ENCODE results near the gene FDXACB1. TPM values are rescaled to one million over a fixed set of nuclear protein-coding genes. Genes with fewer than 3 reads are reported as not detected.
A peak's percentile ranks its signal among the peaks of the same experiment; 100 is the strongest.

Gene FDXACB1
- total and polyA plus RNA-seq, 7 donors = 0.54 to 2.1 (median 1.2) TPM

- H3K27ac ChIP-seq = peak overlapping the region; percentile 96 to 100 (median 98)
- H3K9me3 ChIP-seq = no peaks in the 10 kb centered on the region
- peaks cover 0 to 39% (median 36%) of the 10 kb centered on the region in 4 donors for H3K4me1 ChIP-seq
- WGBS, 2 donors = 61 to 71% methylated on average over 9 of the region's 9 CpGs
- peak in 3 of 4 donors; percentile 24 to 61 (median 52) for TF ChIP-seq POLR2AphosphoS5 (IDR thresholded peaks at IDR 0.05)
- peak in 1 of 4 donors; percentile 11 for TF ChIP-seq EP300 (IDR thresholded peaks at IDR 0.05)
- peak in 1 of 2 donors; percentile 22 for TF ChIP-seq POLR2A (IDR thresholded peaks at IDR 0.05)
- TF ChIP-seq CTCF (IDR thresholded peaks at IDR 0.05) = no peak
- intact Hi-C loops (cut with DNase I) = no loop called here
- H3K36me3 ChIP-seq = peaks cover 0 to 13% (median 9%) of the 10 kb centered on the region in 4 donors
- peak overlapping the region; percentile 52 to 78 (median 73) for H3K4me3 ChIP-seq
- no peaks in the 10 kb centered on the region for H3K27me3 ChIP-seq
- DNase-seq = no peak
Observed at GRCh38 chr11:111910676-111911562, 32.0 kb upstream of the FDXACB1 start.

GRCh38 chr11:111909378-111909777 is 30.4 kb upstream of the FDXACB1 start:
- H3K27me3 ChIP-seq = no peaks in the 10 kb centered on the region
- H3K9me3 ChIP-seq = no peaks in the 10 kb centered on the region
- peak in 3 of 4 donors; percentile 28 to 94 (median 58) for TF ChIP-seq EP300 (IDR thresholded peaks at IDR 0.05)
- no peak for TF ChIP-seq POLR2A (IDR thresholded peaks at IDR 0.05)
- TF ChIP-seq CTCF (IDR thresholded peaks at IDR 0.05) = no peak
- peak in 2 of 4 donors; percentile 23 to 31 for TF ChIP-seq POLR2AphosphoS5 (IDR thresholded peaks at IDR 0.05)
- intact Hi-C loops (cut with DNase I) = no loop called here
- DNase-seq = no peak
- peak overlapping the region; percentile 52 to 78 (median 73) for H3K4me3 ChIP-seq
- WGBS, 2 donors = 80 to 86% methylated on average over 5 of the region's 5 CpGs
- H3K36me3 ChIP-seq = peaks cover 0 to 13% (median 9%) of the 10 kb centered on the region in 4 donors
- H3K27ac ChIP-seq = peak overlapping the region; percentile 96 to 100 (median 98)
- H3K4me1 ChIP-seq = peaks cover 0 to 34% (median 30%) of the 10 kb centered on the region in 4 donors

- peak overlapping the region in 3 of 4 donors; percentile 69 to 78 (median 77) for H3K4me3 ChIP-seq
- intact Hi-C loops (cut with DNase I) = no loop called here
- H3K27ac ChIP-seq = peak overlapping the region; percentile 96 to 100 (median 98)
- 80% methylated on average over 5 of the region's 5 CpGs for WGBS, 2 donors
- no peaks in the 10 kb centered on the region for H3K27me3 ChIP-seq
- peaks cover 0 to 27% (median 24%) of the 10 kb centered on the region in 4 donors for H3K4me1 ChIP-seq
- H3K36me3 ChIP-seq = peaks cover 0 to 13% (median 9%) of the 10 kb centered on the region in 4 donors
- TF ChIP-seq CTCF (IDR thresholded peaks at IDR 0.05) = no peak
- TF ChIP-seq EP300 (IDR thresholded peaks at IDR 0.05) = no peak
- no peak for TF ChIP-seq POLR2AphosphoS5 (IDR thresholded peaks at IDR 0.05)
- TF ChIP-seq POLR2A (IDR thresholded peaks at IDR 0.05) = no peak
- no peak for DNase-seq
- no peaks in the 10 kb centered on the region for H3K9me3 ChIP-seq
Observed at GRCh38 chr11:111908639-111909305, 29.8 kb upstream of the FDXACB1 start.

GRCh38 chr11:111906680-111907079 is 27.7 kb upstream of the FDXACB1 start:
- H3K4me1 ChIP-seq = peaks cover 0 to 21% (median 17%) of the 10 kb centered on the region in 4 donors
- peaks cover 0 to 13% (median 9%) of the 10 kb centered on the region in 4 donors for H3K36me3 ChIP-seq
- peak overlapping the region in 2 of 4 donors; percentile 3 to 14 for H3K27ac ChIP-seq
- H3K9me3 ChIP-seq = no peaks in the 10 kb centered on the region
- intact Hi-C loops (cut with DNase I) = no loop called here
- TF ChIP-seq POLR2A (IDR thresholded peaks at IDR 0.05) (no peak), POLR2AphosphoS5 (IDR thresholded peaks at IDR 0.05) (no peak), EP300 (IDR thresholded peaks at IDR 0.05) (no peak), CTCF (IDR thresholded peaks at IDR 0.05) (no peak)
- no peak overlapping the region for H3K4me3 ChIP-seq
- no peaks in the 10 kb centered on the region for H3K27me3 ChIP-seq
- DNase-seq = no peak
- WGBS, 2 donors = 84 to 90% methylated on average over 1 of the region's 1 CpG

All from sigmoid colon (tissue), 7 donors.